Neural crest cell (in vitro differentiated cells): ENCODE results near the gene WDR75. TPM values are rescaled to one million over a fixed set of nuclear protein-coding genes. Genes with fewer than 3 reads are reported as not detected.

Experiments
- DNase-seq: peaks from one replicate; pipeline ENCODE4 v3.0.0; 2021; ENCODE audit warnings: low read depth, mixed read lengths, low spot score
- H3K27ac Mint-ChIP-seq: one replicate; pipeline ENCODE4 v1.8.0; 2021; ENCODE audit warnings: mild to moderate bottlenecking, mixed read lengths; ENCODE audit not compliant: unreplicated experiment
- H3K27me3 Mint-ChIP-seq: 2 replicates; pipeline ENCODE4 v1.8.0; 2021; ENCODE audit warnings: low read depth, mild to moderate bottlenecking, mixed read lengths
- H3K36me3 Mint-ChIP-seq: 2 replicates; pipeline ENCODE4 v1.8.0; 2021; ENCODE audit warnings: low read depth, mild to moderate bottlenecking, mixed read lengths
- H3K4me1 Mint-ChIP-seq: 2 replicates; pipeline ENCODE4 v1.8.0; 2021; ENCODE audit warnings: mixed read lengths
- H3K4me3 Mint-ChIP-seq: one replicate; pipeline ENCODE4 v1.8.0; 2021; ENCODE audit warnings: mild to moderate bottlenecking, mixed read lengths
- H3K9me3 Mint-ChIP-seq: 2 replicates; pipeline ENCODE4 v1.8.0; 2021; ENCODE audit warnings: mixed read lengths
- CTCF ChIP-seq: fragments of 200-600 bp; sonication (generic); conservative IDR thresholded peaks from 2 replicates; pipeline ENCODE4 v1.5.0; 2021; ENCODE audit warnings: antibody characterized with exemption, mild to moderate bottlenecking
- total RNA-seq: library from RNA; stranded (reverse); gene quantifications from 2 replicates; pipeline ENCODE4 v1.2.1, GENCODE V29; 2021

The WDR75 gene
- total RNA-seq, 1 donor from 2014 or later: 54.7 TPM

GRCh38 chr2:189412330-189412953, 28.8 kb upstream of the WDR75 start:
- no peaks in the 10 kb centered on the region for H3K36me3 Mint-ChIP-seq
- H3K4me1 Mint-ChIP-seq: peaks cover 6% of the 10 kb centered on the region
- no peaks in the 10 kb centered on the region for H3K27me3 Mint-ChIP-seq
- H3K9me3 Mint-ChIP-seq: no peaks in the 10 kb centered on the region
- TF ChIP-seq CTCF: peak; percentile 92
- H3K27ac Mint-ChIP-seq: no peak overlapping the region
- no peak overlapping the region for H3K4me3 Mint-ChIP-seq
- peak; percentile 61 for DNase-seq

- no peak overlapping the region for H3K4me3 Mint-ChIP-seq
- no peaks in the 10 kb centered on the region for H3K36me3 Mint-ChIP-seq
- no peaks in the 10 kb centered on the region for H3K27me3 Mint-ChIP-seq
- no peak for TF ChIP-seq CTCF
- no peaks in the 10 kb centered on the region for H3K9me3 Mint-ChIP-seq
- H3K27ac Mint-ChIP-seq: no peak overlapping the region
- no peak for DNase-seq
- peaks cover 4% of the 10 kb centered on the region for H3K4me1 Mint-ChIP-seq
These were observed 28.0 kb upstream of the WDR75 start for GRCh38 chr2:189413249-189413648.

- Mint-ChIP-seq H3K36me3 (no peaks in the 10 kb centered on the region), H3K4me3 (no peak overlapping the region), H3K27me3 (no peaks in the 10 kb centered on the region), H3K27ac (no peak overlapping the region), H3K9me3 (no peaks in the 10 kb centered on the region), H3K4me1 (no peaks in the 10 kb centered on the region)
- no peak for TF ChIP-seq CTCF
- DNase-seq: no peak
These were observed 19.6 kb upstream of the WDR75 start for GRCh38 chr2:189421644-189422043.

GRCh38 chr2:189424961-189425360, 16.3 kb upstream of the WDR75 start:
- no peaks in the 10 kb centered on the region for H3K4me1 Mint-ChIP-seq
- DNase-seq: no peak
- no peaks in the 10 kb centered on the region for H3K36me3 Mint-ChIP-seq
- TF ChIP-seq CTCF: no peak
- no peaks in the 10 kb centered on the region for H3K27me3 Mint-ChIP-seq
- no peaks in the 10 kb centered on the region for H3K9me3 Mint-ChIP-seq
- H3K27ac Mint-ChIP-seq: no peak overlapping the region
- no peak overlapping the region for H3K4me3 Mint-ChIP-seq

GRCh38 chr2:189425676-189426075, 15.6 kb upstream of the WDR75 start:
- Mint-ChIP-seq H3K36me3 (no peaks in the 10 kb centered on the region), H3K4me1 (no peaks in the 10 kb centered on the region), H3K4me3 (no peak overlapping the region), H3K27me3 (no peaks in the 10 kb centered on the region), H3K27ac (no peak overlapping the region), H3K9me3 (no peaks in the 10 kb centered on the region)
- DNase-seq: no peak
- no peak for TF ChIP-seq CTCF
